Mesendoderm (in vitro differentiated cells): ENCODE data around the gene LEAP2.

ENCODE experiments used
- DNase-seq: peaks from one replicate; pipeline ENCODE4 v3.0.0; 2013
- H2AK5ac ChIP-seq: 2 replicates; pipeline ENCODE4 v1.6.1; 2013; ENCODE audit warnings: low read length, inconsistent platforms
- H2BK120ac ChIP-seq: 2 replicates; pipeline ENCODE4 v1.6.1; 2013; ENCODE audit warnings: low read depth, mild to moderate bottlenecking, low read length, moderate library complexity, mixed read lengths
- H2BK15ac ChIP-seq: replicated peaks from 2 replicates; pipeline ENCODE4 v1.6.1; 2013; ENCODE audit warnings: low read depth, mild to moderate bottlenecking, moderate library complexity
- H2BK5ac ChIP-seq: 2 replicates; pipeline ENCODE4 v1.6.1; 2013; ENCODE audit warnings: low read length, inconsistent platforms
- H3K18ac ChIP-seq: 2 replicates; pipeline ENCODE4 v1.6.1; 2013; ENCODE audit warnings: mild to moderate bottlenecking, low read length, mixed read lengths
- H3K23ac ChIP-seq: one replicate; pipeline ENCODE4 v1.6.1; 2013; ENCODE audit warnings: low read length
- H3K27ac ChIP-seq: 2 replicates; pipeline ENCODE4 v1.5.1; 2013; ENCODE audit warnings: low read depth, mild to moderate bottlenecking, inconsistent platforms, low read length, moderate library complexity
- H3K27me3 ChIP-seq: 2 replicates; pipeline ENCODE4 v1.6.1; 2013; ENCODE audit warnings: low read length, control low read depth, mild to moderate bottlenecking, inconsistent platforms; ENCODE audit not compliant: insufficient read depth, poor library complexity
- H3K36me3 ChIP-seq: 2 replicates; pipeline ENCODE4 v1.6.1; 2013; ENCODE audit warnings: low read length, inconsistent platforms; ENCODE audit not compliant: control insufficient read depth, insufficient read depth
- H3K4ac ChIP-seq: one replicate; pipeline ENCODE4 v1.6.1; 2013; ENCODE audit warnings: low read depth, mild to moderate bottlenecking, low read length, moderate library complexity
- H3K4me1 ChIP-seq: 2 replicates; pipeline ENCODE4 v1.6.1; 2013; ENCODE audit warnings: low read depth, low read length, inconsistent platforms; ENCODE audit not compliant: control insufficient read depth
- H3K4me2 ChIP-seq: 2 replicates; pipeline ENCODE4 v1.6.1; 2013; ENCODE audit warnings: low read length
- H3K4me3 ChIP-seq: 2 replicates; pipeline ENCODE4 v1.5.1; 2013; ENCODE audit warnings: mild to moderate bottlenecking, low read length
- H3K56ac ChIP-seq: one replicate; pipeline ENCODE4 v1.6.1; 2013; ENCODE audit warnings: low read length
- H3K79me1 ChIP-seq: 2 replicates; pipeline ENCODE4 v1.6.1; 2013; ENCODE audit warnings: low read length, inconsistent platforms
- H3K79me2 ChIP-seq: 2 replicates; pipeline ENCODE4 v1.6.1; 2013; ENCODE audit warnings: mild to moderate bottlenecking, low read length; ENCODE audit not compliant: control insufficient read depth, insufficient read depth
- H3K9ac ChIP-seq: 2 replicates; pipeline ENCODE4 v1.6.1; 2013; ENCODE audit warnings: low read length, inconsistent platforms
- H4K5ac ChIP-seq: one replicate; pipeline ENCODE4 v1.6.1; 2013; ENCODE audit warnings: low read length
- H4K8ac ChIP-seq: one replicate; pipeline ENCODE4 v1.6.1; 2013; ENCODE audit warnings: low read depth, mild to moderate bottlenecking, control low read depth, low read length, moderate library complexity
- WGBS: extraction: QIAGEN DNeasy Blood & Tissue Kit; methylation state at CpG from one replicate; pipeline ENCODE4 v1.1.7; 2013; ENCODE audit warnings: low lambda C conversion rate, missing lambda C conversion rate; ENCODE audit not compliant: insufficient coverage; ENCODE audit errors: extremely low coverage; 5-methylcytosine and 5-hydroxymethylcytosine counted together

The LEAP2 gene

DNA sequence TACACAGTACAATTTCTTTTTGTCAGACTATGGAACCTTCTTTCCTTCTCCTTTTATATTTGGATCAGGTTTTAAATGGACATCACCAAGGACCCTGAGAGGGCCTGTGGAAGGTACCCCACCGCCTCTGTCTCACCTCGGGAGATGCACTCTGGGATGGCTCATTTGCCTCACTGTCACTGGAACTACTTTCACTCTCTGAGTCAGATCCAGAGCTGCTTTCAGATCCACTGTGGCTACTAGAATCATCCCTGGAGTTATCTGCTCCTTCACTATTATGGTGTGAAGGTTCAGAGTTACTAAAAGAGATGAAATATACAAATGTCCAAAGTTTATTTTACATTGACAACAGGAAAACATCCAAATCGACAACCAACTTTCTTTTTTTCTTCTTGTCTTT, 24.6 kb downstream of the LEAP2 start:
- Histone ChIP-seq H3K9ac (no peak overlapping the region), H3K4me1 (no peaks in the 10 kb centered on the region), H3K4ac (no peak overlapping the region), H3K56ac (no peak overlapping the region), H2BK5ac (no peak overlapping the region), H3K79me2 (no peaks in the 10 kb centered on the region), H3K18ac (no peak overlapping the region), H3K23ac (no peak overlapping the region), H4K5ac (no peak overlapping the region), H3K27me3 (no peaks in the 10 kb centered on the region), H2BK15ac (no peak overlapping the region), H3K36me3 (peaks cover 12% of the 10 kb centered on the region), H2BK120ac (no peak overlapping the region), H4K8ac (no peak overlapping the region), H3K27ac (no peak overlapping the region), H3K4me2 (no peak overlapping the region), H3K79me1 (no peaks in the 10 kb centered on the region), H3K4me3 (no peak overlapping the region), H2AK5ac (no peak overlapping the region)
- no peak for DNase-seq
- whole genome bisulfite sequencing, result no CpG with 5 or more reads among the region's 3 CpGs

DNA sequence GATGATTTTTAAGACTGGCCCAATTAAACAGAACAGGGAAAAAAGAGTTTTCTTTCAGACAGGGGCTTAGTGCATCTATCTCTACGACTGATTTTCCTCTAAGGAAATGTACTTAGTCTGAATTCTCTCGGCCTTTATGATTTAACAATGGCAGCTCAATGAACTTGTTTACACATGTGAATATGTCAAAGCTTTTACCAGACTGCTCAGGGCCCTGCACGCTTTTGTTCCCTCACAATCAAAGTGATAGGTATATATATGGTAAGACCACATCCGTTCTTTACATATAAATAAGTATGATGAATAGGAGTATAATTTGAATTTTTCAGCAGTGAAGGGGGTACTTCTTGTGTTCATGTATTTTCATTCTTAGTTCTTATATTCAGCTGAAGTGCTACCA, 27.6 kb downstream of the LEAP2 start:
- H3K36me3 ChIP-seq, result peaks cover 10% of the 10 kb centered on the region

DNA sequence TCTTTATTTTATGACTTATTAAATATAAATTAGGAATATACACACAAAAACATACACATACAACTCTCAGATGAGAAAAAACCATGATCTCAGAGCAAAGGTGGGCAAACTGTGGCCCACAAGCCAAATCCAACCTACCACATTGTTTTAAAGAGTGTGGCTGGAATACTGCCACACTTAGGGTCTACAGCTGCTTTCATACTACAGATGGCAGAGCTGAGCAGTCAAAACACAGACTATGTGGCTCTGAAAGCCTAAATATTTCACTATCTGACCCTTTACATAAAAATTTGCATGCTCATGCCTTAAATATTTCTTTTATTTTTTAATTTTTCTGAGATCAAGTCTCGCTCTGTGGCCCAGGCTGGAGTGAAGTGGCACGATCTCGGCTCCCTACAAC, 28.3 kb downstream of the LEAP2 start:
- no peak overlapping the region for H2BK15ac ChIP-seq
- H4K8ac ChIP-seq, result no peak overlapping the region
- no peak overlapping the region for H3K23ac ChIP-seq
- H2BK5ac ChIP-seq, result no peak overlapping the region
- H3K4ac ChIP-seq, result no peak overlapping the region
- no peak overlapping the region for H3K27ac ChIP-seq
- H3K27me3 ChIP-seq, result no peaks in the 10 kb centered on the region
- DNase-seq, result no peak
- no peak overlapping the region for H3K56ac ChIP-seq
- no peak overlapping the region for H3K9ac ChIP-seq
- WGBS, result no CpG with 5 or more reads among the region's 3 CpGs
- no peak overlapping the region for H3K4me3 ChIP-seq
- no peaks in the 10 kb centered on the region for H3K79me2 ChIP-seq
- H3K36me3 ChIP-seq, result peaks cover 6% of the 10 kb centered on the region
- H3K18ac ChIP-seq, result no peak overlapping the region
- H3K4me1 ChIP-seq, result no peaks in the 10 kb centered on the region
- H2AK5ac ChIP-seq, result no peak overlapping the region
- no peak overlapping the region for H4K5ac ChIP-seq
- peaks cover 2% of the 10 kb centered on the region for H3K79me1 ChIP-seq
- no peak overlapping the region for H2BK120ac ChIP-seq
- H3K4me2 ChIP-seq, result no peak overlapping the region

More for the DNA sequence above, 27.6 kb downstream of the LEAP2 start:
- DNase-seq, result no peak
- Histone ChIP-seq H4K8ac (no peak overlapping the region), H3K56ac (no peak overlapping the region), H3K27ac (no peak overlapping the region), H3K4me3 (no peak overlapping the region), H3K79me1 (peaks cover 2% of the 10 kb centered on the region), H2AK5ac (no peak overlapping the region), H3K23ac (no peak overlapping the region), H3K4me2 (no peak overlapping the region), H3K4ac (no peak overlapping the region), H4K5ac (no peak overlapping the region), H3K18ac (no peak overlapping the region), H2BK120ac (no peak overlapping the region), H3K4me1 (no peaks in the 10 kb centered on the region), H3K79me2 (no peaks in the 10 kb centered on the region), H3K27me3 (no peaks in the 10 kb centered on the region), H3K9ac (no peak overlapping the region), H2BK15ac (no peak overlapping the region), H2BK5ac (no peak overlapping the region)
- WGBS, result no CpG with 5 or more reads among the region's 4 CpGs

DNA sequence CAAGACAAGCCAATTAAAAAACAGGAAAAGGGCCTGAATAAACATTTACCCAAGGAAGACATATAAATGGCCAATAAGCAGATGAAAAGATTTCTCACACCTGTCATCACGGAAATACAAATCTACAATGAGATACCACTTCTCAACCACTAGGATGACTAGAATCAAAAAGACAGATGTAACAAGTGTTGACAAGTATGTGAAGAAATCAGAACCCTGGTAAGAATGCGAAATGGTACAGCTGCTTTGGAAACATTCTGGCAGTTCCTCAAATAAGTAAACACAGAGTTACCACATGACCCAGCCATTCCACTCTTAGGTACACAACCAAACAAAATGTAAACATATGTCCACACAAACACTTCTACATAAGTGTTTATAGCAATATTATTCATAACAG, 32.5 kb downstream of the LEAP2 start:
- WGBS, result no CpG with 5 or more reads among the region's 2 CpGs
- Histone ChIP-seq H3K9ac (no peak overlapping the region), H2BK120ac (no peak overlapping the region), H4K8ac (no peak overlapping the region), H3K18ac (no peak overlapping the region), H3K79me1 (peaks cover 2% of the 10 kb centered on the region), H3K4ac (no peak overlapping the region), H2AK5ac (no peak overlapping the region), H3K56ac (no peak overlapping the region), H3K36me3 (no peaks in the 10 kb centered on the region), H3K23ac (no peak overlapping the region), H3K4me3 (no peak overlapping the region), H3K4me2 (no peak overlapping the region), H3K27me3 (no peaks in the 10 kb centered on the region), H2BK15ac (no peak overlapping the region), H3K79me2 (no peaks in the 10 kb centered on the region), H3K4me1 (no peaks in the 10 kb centered on the region), H3K27ac (no peak overlapping the region), H2BK5ac (no peak overlapping the region), H4K5ac (no peak overlapping the region)
- DNase-seq, result no peak

DNA sequence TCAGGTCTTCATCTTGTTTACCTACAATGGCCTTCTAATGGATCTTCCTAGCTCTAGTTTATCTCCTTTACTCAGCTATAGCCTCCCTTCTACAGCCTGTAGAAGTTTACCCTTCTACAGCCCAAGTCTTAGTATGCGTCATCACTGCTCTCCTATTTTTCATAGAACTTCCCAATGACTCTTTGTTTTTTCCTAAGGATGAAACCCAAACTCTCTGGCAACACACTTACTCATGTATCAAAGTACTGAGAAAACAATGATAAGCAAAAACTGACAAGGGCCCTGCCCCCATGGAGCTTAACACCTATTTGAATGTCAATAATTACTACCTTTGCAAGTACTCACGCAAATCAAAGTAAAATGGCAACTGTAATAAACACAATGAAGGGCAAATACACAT, 33.7 kb downstream of the LEAP2 start:
- no peak overlapping the region for H3K27ac ChIP-seq
- H3K18ac ChIP-seq, result no peak overlapping the region
- no peak overlapping the region for H3K4me3 ChIP-seq
- peaks cover 2% of the 10 kb centered on the region for H3K79me1 ChIP-seq
- no peak overlapping the region for H3K23ac ChIP-seq
- H3K56ac ChIP-seq, result no peak overlapping the region
- H3K4me2 ChIP-seq, result no peak overlapping the region
- no peak overlapping the region for H3K4ac ChIP-seq
- no peaks in the 10 kb centered on the region for H3K27me3 ChIP-seq
- H2BK15ac ChIP-seq, result no peak overlapping the region
- no peak overlapping the region for H3K9ac ChIP-seq
- no peaks in the 10 kb centered on the region for H3K36me3 ChIP-seq
- DNase-seq, result peak; percentile 13
- no peaks in the 10 kb centered on the region for H3K4me1 ChIP-seq
- H4K8ac ChIP-seq, result no peak overlapping the region
- H2AK5ac ChIP-seq, result no peak overlapping the region
- no CpG with 5 or more reads among the region's 2 CpGs for whole genome bisulfite sequencing
- H2BK120ac ChIP-seq, result no peak overlapping the region
- H3K79me2 ChIP-seq, result no peaks in the 10 kb centered on the region
- no peak overlapping the region for H4K5ac ChIP-seq
- H2BK5ac ChIP-seq, result no peak overlapping the region

DNA sequence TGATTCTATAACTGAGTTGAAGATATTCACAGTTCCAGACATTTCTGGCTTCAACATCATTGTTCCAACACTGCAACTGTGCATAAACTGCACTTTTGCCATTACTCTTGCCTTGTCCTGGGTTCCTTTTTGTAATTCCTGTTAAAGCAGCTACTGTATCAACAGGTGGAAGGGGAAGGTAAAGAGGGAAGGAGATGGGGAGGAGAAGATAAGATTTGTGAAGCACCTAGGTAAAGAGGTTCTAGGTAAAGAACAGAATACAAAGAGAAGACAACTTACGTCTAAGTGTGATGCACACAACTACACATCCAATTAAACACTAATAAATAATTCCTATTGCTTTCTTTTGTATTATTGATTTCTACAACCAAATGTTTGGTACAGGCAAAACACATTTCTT, 36.2 kb downstream of the LEAP2 start:
- WGBS, result no CpG with 5 or more reads among the region's 1 CpG
- peaks cover 2% of the 10 kb centered on the region for H3K79me1 ChIP-seq
- H3K27ac ChIP-seq, result no peak overlapping the region
- H2BK120ac ChIP-seq, result no peak overlapping the region
- H3K4ac ChIP-seq, result no peak overlapping the region
- no peak overlapping the region for H3K18ac ChIP-seq
- no peak overlapping the region for H4K8ac ChIP-seq
- no peak overlapping the region for H3K9ac ChIP-seq
- no peak overlapping the region for H2AK5ac ChIP-seq
- no peak overlapping the region for H3K4me3 ChIP-seq
- no peak for DNase-seq
- H3K56ac ChIP-seq, result no peak overlapping the region
- H2BK5ac ChIP-seq, result no peak overlapping the region
- H3K23ac ChIP-seq, result no peak overlapping the region
- no peak overlapping the region for H2BK15ac ChIP-seq
- H3K4me2 ChIP-seq, result no peak overlapping the region
- H3K27me3 ChIP-seq, result no peaks in the 10 kb centered on the region
- no peaks in the 10 kb centered on the region for H3K36me3 ChIP-seq
- no peaks in the 10 kb centered on the region for H3K4me1 ChIP-seq
- H4K5ac ChIP-seq, result no peak overlapping the region
- no peaks in the 10 kb centered on the region for H3K79me2 ChIP-seq
